Stimulated activated CD4-positive, alpha-beta T cell treated with anti-CD3 and anti-CD28 coated beads, Interleukin-12 subunit alpha, Interleukin-12 subunit beta, amount 100 ng/mL, for 4 hours (primary cell): Measurements from ENCODE around the gene SSBP3.

Experiments
- DNase-seq: peaks from one replicate; pipeline ENCODE4 v3.0.0-alpha.2; 2020

Gene SSBP3

GRCh38 chr1:54302549-54302948 is 103.6 kb downstream of the SSBP3 start:
- DNase-seq, result no peak

- no peak for DNase-seq
These were observed 104.7 kb downstream of the SSBP3 start for GRCh38 chr1:54301497-54301896.

DNA sequence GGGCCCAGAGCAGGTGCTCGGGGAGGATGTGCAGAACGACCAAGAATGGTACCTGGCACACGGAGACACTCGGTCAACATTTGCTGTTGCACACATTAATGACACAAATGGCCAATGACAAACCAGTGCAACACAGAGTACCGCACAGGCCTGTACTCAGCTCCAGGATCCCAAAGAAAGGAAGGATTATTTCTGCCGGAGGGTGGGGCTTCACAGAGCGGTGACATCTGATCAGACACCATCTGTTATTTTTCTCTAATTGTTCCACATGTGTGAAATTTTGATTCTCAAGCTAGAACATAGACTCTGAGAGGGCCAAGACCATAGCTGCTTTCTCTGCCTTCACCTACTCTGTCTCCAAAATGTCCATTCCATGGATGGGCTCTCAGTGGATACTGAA is 105.8 kb downstream of the SSBP3 start:
- DNase-seq, result no peak

DNA sequence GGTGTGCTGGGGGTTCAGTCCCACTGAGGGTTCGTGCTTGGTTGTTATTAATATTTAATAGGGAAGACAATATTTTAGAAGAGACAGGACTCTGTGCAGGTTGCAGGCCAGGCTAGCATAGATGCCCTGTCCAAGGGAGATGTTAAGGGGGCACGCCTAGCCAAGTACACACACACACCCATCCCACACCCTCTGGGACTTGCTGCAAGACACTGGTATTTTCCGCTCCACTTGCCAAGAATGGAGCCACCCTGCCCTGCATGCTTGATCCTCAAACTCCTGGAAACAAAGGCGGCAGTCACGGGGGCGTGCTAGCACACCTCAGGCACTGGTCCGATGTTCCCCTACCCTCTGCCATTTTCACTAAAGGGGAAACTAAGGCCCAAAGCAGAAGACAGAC is 107.2 kb downstream of the SSBP3 start:
- DNase-seq, result no peak

GRCh38 chr1:54298284-54299033 is 107.7 kb downstream of the SSBP3 start:
- no peak for DNase-seq

DNA sequence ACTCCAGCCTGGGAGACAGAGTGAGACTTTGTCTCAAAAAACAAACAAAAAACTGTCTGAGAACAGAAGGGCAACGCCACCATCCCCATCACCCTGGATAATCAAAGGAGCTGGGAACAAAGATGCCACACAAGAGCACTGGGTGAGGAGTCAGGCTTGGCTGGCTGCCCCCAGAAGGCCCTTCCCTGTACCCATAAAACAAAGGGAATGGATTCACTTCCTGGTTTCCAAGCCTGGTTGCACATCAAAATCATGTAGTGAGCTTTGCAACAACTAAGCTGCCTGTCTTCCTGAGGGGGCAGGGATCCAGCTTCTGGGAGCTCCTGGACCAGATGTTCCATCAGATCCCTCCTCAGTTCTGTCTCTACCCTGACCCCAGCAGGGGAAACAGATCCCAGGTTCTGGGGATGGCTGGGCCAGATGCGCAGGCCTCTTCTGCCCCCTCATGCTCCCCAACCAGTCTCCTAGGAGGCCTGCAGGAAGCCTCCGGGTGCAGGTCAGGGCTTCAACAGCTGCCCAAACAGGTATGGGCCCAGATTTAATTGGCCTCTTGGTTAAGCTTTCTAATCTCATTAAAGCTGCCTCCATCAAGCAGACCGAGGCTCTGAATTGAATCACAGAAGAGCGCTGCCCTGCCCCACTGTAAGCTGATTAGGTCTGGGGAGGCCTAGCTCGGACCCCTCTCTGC is 108.5 kb downstream of the SSBP3 start:
- no peak for DNase-seq

DNA sequence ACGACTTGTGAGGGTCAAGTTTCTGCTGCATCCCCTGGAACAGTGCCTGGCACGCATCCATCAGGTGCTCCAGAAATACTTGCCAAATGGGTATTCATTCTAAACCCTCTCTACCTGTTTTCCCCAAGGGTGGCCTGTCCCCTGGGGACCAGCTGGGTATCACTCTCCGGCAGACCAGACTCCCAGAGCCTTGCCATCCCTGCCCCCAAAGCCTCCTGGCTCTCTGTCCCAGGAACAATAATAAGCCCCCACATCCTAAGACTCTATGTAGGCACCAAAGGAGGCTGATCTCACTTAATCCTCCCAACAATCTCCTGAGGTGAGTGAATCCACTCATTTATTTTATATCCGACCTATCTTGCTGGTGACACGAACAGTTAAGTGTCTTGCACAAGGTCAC is 109.5 kb downstream of the SSBP3 start:
- DNase-seq, result no peak

DNA sequence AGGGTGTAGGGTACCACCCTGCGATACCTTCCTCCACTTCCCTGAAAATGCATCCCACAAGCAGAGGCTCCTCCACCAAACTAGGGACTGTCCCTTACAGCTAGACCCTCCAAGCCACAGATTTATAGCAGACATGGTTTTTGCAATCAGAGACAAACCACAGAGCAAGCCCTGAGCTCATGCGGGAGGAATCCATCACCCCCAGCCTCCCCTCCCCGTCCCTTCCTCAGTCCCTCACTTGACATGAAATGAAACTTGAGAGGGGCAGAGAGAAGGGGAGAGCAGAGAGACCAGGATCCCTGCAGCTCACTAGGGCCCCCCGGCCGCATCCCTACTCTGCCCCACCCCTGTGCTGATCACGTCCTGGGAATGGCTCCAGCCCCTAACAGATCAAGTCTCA is 111.3 kb downstream of the SSBP3 start:
- DNase-seq, result no peak

GRCh38 chr1:54292002-54292911 is 113.9 kb downstream of the SSBP3 start:
- no peak for DNase-seq

GRCh38 chr1:54291276-54292001 is 114.8 kb downstream of the SSBP3 start:
- no peak for DNase-seq

DNA sequence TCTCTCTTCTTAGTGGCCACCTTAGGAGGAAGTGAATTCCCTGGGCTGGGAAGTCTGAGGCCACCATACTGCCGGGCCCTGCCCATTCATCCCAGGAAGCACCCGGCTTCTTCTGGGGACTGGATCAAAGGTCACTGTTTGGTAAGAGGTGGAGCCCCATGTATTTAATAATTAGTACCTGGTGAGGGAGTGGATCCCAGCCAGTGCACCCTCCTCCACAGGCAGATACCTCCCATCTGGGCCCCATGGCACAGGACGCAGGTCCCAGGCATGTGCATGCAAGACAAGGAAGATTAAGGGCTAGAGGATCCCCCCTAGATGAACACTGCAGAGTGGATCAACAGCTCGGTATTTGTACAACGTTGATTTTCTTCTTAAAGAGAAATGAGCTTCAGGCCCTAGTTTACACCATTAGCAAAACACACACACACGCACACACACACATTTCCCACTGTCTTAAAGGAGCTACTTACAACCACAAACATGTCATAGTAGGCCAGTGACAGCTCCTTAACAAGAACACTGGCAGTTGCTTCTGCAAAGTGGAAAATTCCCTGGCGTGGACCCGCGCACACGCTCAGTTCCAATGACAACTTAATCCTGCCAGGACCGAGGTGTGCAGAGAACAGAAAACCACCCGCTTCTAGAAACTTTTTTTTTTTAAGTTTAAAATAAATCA is 115.5 kb downstream of the SSBP3 start:
- no peak for DNase-seq

GRCh38 chr1:54289712-54290233 is 116.4 kb downstream of the SSBP3 start:
- no peak for DNase-seq

DNA sequence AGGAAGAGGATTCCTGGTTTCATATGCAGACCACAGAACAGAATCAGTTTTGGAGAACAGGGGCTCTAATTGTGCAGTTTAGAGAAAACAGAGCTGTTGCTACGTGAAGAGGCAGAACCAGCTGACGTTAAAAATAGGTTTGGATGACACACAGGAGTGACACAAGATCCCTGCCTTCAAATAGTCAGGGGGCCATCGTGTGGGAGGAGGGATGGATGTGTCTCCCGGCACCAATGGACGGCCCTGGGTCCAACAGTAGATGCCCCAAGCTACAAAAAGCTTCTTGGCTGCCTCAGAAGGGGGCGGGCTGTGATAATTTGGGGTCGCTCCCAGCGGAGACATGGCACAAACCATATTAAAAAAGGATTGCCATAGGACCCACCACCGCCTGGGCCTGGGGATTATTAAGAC is 118.4 kb downstream of the SSBP3 start:
- no peak for DNase-seq

DNA sequence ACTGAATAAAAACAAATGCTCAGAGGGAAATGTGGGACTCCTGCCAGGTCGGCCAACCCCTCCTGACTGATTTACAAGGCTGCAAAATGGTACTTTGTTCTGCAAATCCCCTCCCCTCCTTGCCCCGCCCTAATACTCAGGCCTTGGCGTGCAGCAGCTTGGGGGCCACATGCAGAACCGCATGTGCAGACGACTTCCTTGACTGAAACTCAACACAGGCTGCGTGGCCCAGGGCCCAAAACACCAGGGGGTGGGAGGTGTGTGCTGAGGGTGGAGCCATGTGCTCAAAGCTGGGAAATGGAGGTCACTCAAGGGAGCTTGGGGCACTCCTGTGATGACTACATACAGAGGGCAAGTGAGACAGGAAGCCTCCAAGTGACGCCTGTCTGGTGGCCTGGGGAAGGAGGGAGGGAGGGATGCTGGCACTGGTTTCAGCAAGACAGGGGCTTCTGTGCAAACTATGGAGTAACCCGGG is 119.0 kb downstream of the SSBP3 start:
- peak; percentile 38 for DNase-seq

GRCh38 chr1:54285815-54286345 is 120.3 kb downstream of the SSBP3 start:
- DNase-seq, result no peak

DNA sequence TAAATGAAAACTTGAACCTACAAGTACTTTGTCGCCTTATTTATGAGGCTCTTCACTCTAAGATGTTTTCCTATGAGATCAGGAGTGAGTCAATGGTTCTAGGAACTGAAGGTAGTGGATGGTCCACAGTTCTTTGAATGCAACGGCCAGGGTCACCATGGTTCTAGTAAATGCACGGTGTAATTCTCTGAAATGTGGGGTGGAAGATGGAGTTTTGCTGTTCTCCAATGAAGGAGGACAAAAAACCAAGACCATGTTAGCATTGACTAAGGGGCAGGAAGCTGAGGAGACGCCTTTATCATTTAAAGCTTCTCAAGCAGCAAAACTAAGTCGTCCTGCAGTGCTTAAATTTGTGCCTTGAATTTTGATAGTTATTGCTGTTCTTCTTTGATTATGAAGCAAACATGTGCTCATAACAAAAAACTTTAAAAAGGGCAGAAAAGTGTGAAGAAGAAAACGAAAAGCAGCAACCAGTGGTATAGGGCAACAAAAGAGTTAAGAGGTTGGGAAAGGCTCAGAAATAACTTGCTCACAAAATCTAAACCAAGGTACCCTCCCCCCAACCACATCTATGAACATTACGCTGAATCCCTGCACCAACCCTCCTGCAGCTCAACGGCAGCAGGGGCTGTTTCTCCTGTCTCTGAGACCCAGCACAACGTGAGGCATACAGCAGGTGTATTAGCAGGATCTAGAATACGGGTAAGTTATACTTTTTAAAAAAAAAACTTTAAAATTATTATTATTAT is 121.2 kb downstream of the SSBP3 start:
- DNase-seq, result no peak

GRCh38 chr1:54283635-54284385 is 122.4 kb downstream of the SSBP3 start:
- DNase-seq, result no peak

DNA sequence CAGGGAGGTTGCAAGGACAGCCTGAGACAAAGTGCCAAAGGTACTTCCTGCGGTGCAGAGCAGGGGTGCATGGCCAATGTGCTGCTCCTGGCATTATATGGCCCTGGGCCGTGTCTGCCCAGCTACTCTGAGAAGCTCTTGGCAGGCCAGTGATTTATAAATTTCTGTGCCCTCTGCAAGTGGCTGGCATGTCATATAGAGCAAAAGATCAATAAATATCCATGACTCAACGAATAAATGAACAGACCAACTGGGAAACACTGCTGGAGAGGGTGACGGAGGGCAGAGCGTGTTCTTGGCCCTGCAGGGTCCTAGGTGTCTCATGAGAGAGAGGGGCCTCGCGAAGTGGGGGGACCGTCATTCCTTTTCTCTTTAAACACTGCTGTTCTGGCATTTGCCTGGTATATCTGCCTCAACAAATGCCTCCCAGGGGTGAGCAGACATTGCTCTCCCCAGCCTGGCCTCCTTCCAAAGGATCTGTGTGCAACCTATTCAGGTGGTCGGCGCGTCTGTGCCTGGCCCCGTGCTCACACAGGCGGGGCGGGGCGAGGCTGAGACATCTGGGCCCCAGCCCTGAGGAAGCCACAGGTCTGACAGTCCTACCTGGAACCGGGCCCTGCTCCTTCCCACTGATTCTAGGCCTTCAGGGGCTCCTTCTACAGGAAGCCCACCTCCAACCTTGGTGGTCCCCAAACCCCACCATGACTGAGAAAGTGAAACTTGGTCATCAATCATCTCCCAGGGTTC is 123.9 kb downstream of the SSBP3 start:
- DNase-seq, result no peak

DNA sequence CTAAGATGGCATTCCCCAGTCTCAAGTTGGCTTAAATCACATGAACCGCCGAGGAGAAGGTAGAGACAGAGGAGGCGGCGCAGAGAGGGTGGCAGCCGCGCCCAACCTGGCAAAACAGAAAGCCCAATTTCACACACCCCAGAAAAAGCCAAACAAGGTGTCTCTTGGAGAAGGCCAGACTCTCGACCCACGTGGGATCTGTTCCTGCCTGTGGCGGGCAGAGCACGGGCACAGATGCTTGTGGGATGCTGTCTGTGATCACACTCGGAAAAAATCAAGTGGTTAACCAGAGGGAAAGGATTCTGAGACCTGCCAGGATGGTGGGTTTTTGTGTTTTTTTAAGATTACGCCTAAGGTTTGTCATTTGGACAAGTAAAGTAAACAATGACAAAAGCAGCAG is 125.5 kb downstream of the SSBP3 start:
- DNase-seq, result no peak
